AG04450 (cell line): ENCODE measurements around the gene ARFIP1. TPM values are rescaled to one million over a fixed set of nuclear protein-coding genes. Genes with fewer than 3 reads are reported as not detected.

Source experiments
- CTCF ChIA-PET: fragments of 300-600, 350-600 bp; formaldehyde crosslinking; extraction: SDS; loops from one replicate; lab custom pipeline; 2022; ENCODE audit warnings: antibody characterized with exemption, inconsistent platforms; lab: Charles Lee
- POLR2A ChIA-PET: fragments of 350-600 bp; formaldehyde crosslinking; extraction: SDS; loops from one replicate; lab custom pipeline; 2021; ENCODE audit warnings: antibody characterized with exemption, inconsistent platforms; lab: Yijun Ruan, JAX
- DNase-seq: peaks from one replicate; pipeline ENCODE4 v3.0.0-alpha.2; 2011; ENCODE audit warnings: low read depth, low spot score
- H3K27ac ChIP-seq: one replicate; pipeline ENCODE4 v1.5.1; 2012; ENCODE audit warnings: low read depth, low read length, control low read depth
- H3K27me3 ChIP-seq: one replicate; pipeline ENCODE4 v1.6.0; 2012; ENCODE audit warnings: low read length; ENCODE audit not compliant: control insufficient read depth, insufficient read depth
- H3K4me3 ChIP-seq: 2 replicates; pipeline ENCODE4 v1.5.1; 2011; ENCODE audit warnings: mild to moderate bottlenecking, low read depth, low read length, control low read depth
- H3K9me3 ChIP-seq: 2 replicates; pipeline ENCODE4 v1.5.1; 2012; ENCODE audit warnings: low read length; ENCODE audit not compliant: control insufficient read depth, insufficient read depth
- polyA plus RNA-seq: library from polyadenylated mRNA; depleted of rRNA; stranded (reverse); fragments of >200 nt; gene quantifications from 2 replicates; pipeline ENCODE4 v1.2.3, GENCODE V29; 2011
- TF ChIP-seq, protein P1 (sequence below): IDR thresholded peaks from 2 replicates; pipeline ENCODE4 v1.5.1; 2011; ENCODE audit warnings: low read depth, low read length, control low read depth, inconsistent platforms

The ARFIP1 gene
- polyA plus RNA-seq, 1 experiment, result 42.0 TPM

DNA sequence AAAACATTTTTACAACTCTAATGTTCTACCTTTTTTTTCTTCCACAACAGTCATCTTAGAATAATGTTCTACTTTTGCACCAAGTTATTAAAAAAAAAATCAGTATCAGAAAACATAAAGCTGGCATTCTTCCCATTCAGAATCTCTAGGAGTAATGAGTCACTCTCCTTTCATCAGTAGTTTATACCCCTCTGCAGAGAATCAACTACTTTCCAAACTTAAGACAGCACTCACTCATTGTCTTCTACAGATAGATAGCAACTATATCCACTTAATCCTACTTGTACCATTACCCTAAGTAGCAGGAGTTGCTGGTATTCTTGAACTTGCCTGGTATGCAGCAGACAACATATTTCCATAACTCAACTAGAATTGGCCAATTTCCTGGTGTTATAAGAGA lies 3.4 kb upstream of the ARFIP1 start:
- TF ChIP-seq, protein P1, sequence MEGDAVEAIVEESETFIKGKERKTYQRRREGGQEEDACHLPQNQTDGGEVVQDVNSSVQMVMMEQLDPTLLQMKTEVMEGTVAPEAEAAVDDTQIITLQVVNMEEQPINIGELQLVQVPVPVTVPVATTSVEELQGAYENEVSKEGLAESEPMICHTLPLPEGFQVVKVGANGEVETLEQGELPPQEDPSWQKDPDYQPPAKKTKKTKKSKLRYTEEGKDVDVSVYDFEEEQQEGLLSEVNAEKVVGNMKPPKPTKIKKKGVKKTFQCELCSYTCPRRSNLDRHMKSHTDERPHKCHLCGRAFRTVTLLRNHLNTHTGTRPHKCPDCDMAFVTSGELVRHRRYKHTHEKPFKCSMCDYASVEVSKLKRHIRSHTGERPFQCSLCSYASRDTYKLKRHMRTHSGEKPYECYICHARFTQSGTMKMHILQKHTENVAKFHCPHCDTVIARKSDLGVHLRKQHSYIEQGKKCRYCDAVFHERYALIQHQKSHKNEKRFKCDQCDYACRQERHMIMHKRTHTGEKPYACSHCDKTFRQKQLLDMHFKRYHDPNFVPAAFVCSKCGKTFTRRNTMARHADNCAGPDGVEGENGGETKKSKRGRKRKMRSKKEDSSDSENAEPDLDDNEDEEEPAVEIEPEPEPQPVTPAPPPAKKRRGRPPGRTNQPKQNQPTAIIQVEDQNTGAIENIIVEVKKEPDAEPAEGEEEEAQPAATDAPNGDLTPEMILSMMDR, result no peak

GRCh38 chr4:152777488-152777887 lies 2.3 kb upstream of the ARFIP1 start:
- no peaks in the 10 kb centered on the region; the same call in 1 of the 2 replicates for H3K9me3 ChIP-seq
- H3K27me3 ChIP-seq, result peaks cover 6% of the 10 kb centered on the region
- H3K4me3 ChIP-seq, result no peak overlapping the region
- ChIA-PET POLR2A (no interaction called here), CTCF (interaction anchor here (0.7 to 3.0 kb wide), 3 partner anchors 210 to 350 kb away, joined by 5 to 22 read pairs (median 9); no protein-coding TSS in a partner anchor)
- no peak for DNase-seq
- no peak overlapping the region for H3K27ac ChIP-seq
- TF ChIP-seq, protein P1, result no peak

More for the DNA sequence above, 3.4 kb upstream of the ARFIP1 start:
- ChIA-PET POLR2A (no interaction called here), CTCF (no interaction called here)
- Histone ChIP-seq H3K4me3 (no peak overlapping the region), H3K27me3 (peaks cover 6% of the 10 kb centered on the region), H3K27ac (no peak overlapping the region), H3K9me3 (no peaks in the 10 kb centered on the region; the same call in 1 of the 2 replicates)
- DNase-seq, result no peak

GRCh38 chr4:152778656-152779512 lies 870 bp upstream of the ARFIP1 start:
- ChIA-PET CTCF (interaction anchor here (0.6 to 3.0 kb wide), 11 partner anchors 9 to 389 kb away, joined by 3 to 22 read pairs (median 4); no protein-coding TSS in a partner anchor), POLR2A (interaction anchor here (1.2 to 1.5 kb wide), 2 partner anchors 15 to 243 kb away, joined by 3 to 4 read pairs; partner anchors contain the start of gene FBXW7)
- TF ChIP-seq, protein P1, result no peak
- Histone ChIP-seq H3K27me3 (peaks cover 6% of the 10 kb centered on the region), H3K27ac (peak overlapping the region; percentile 4), H3K9me3 (no peaks in the 10 kb centered on the region; the same call in 1 of the 2 replicates), H3K4me3 (peak overlapping the region; percentile 68)
- DNase-seq, result no peak

GRCh38 chr4:152780267-152780778 lies 569 bp downstream of the ARFIP1 start:
- Histone ChIP-seq H3K27me3 (peaks cover 6% of the 10 kb centered on the region), H3K27ac (peak overlapping the region; percentile 83), H3K4me3 (peak overlapping the region; percentile 68), H3K9me3 (no peaks in the 10 kb centered on the region; the same call in 1 of the 2 replicates)
- no peak for DNase-seq
- CTCF ChIA-PET, result interaction anchor here (1.9 to 3.0 kb wide), 2 partner anchors 279 to 347 kb away, joined by 8 to 22 read pairs; no protein-coding TSS in a partner anchor
- TF ChIP-seq, protein P1, result no peak
- POLR2A ChIA-PET, result interaction anchor here (1.5 kb wide), 1 partner anchor 14 kb away, joined by 3 read pairs; no protein-coding TSS in a partner anchor
